ENCODE results near the gene PAPPA. TPM values are rescaled to one million over a fixed set of nuclear protein-coding genes. Genes with fewer than 3 reads are reported as not detected.

Gene PAPPA
- total RNA-seq, 4 donors from 2014 or later, result 1.0 to 5.0 (median 2.8) TPM

DNA sequence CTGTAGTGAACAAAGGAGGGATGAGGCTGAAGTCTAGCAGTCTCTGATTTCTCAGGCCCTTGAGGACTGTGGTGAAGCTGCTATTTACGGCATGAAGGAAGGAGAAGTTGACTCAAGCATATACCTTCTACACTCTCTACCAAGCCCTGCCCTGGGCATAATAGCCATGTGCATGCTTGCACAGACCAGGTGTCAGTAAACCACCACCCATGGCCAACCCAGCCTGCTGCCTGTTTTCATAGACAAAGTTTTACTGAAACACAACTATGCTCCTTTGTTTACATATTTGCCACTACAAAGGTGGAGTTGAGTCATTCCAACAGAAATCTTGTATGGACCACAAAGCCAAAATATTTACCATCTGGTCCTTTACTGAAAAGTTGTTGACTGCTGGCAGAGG, 126.9 kb downstream of the PAPPA start:
- Histone ChIP-seq H3K4me1 (no peaks in the 10 kb centered on the region), H3K27ac (no peak overlapping the region), H3K27me3 (no peaks in the 10 kb centered on the region), H3K4me3 (replicated peaks in 1 of 3) (no peak overlapping the region), H3K9me3 (no peaks in the 10 kb centered on the region), H3K36me3 (no peaks in the 10 kb centered on the region)
- no peak for DNase-seq
- intact Hi-C loops (cut with DNase I), result no loop called here
- TF ChIP-seq, protein P1, sequence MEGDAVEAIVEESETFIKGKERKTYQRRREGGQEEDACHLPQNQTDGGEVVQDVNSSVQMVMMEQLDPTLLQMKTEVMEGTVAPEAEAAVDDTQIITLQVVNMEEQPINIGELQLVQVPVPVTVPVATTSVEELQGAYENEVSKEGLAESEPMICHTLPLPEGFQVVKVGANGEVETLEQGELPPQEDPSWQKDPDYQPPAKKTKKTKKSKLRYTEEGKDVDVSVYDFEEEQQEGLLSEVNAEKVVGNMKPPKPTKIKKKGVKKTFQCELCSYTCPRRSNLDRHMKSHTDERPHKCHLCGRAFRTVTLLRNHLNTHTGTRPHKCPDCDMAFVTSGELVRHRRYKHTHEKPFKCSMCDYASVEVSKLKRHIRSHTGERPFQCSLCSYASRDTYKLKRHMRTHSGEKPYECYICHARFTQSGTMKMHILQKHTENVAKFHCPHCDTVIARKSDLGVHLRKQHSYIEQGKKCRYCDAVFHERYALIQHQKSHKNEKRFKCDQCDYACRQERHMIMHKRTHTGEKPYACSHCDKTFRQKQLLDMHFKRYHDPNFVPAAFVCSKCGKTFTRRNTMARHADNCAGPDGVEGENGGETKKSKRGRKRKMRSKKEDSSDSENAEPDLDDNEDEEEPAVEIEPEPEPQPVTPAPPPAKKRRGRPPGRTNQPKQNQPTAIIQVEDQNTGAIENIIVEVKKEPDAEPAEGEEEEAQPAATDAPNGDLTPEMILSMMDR (IDR thresholded peaks at IDR 0.05), result no peak
- no peak for TF ChIP-seq POLR2A (IDR thresholded peaks at IDR 0.05)
- 91 to 96% methylated on average over 1 of the region's 1 CpG for WGBS, 2 donors

DNA sequence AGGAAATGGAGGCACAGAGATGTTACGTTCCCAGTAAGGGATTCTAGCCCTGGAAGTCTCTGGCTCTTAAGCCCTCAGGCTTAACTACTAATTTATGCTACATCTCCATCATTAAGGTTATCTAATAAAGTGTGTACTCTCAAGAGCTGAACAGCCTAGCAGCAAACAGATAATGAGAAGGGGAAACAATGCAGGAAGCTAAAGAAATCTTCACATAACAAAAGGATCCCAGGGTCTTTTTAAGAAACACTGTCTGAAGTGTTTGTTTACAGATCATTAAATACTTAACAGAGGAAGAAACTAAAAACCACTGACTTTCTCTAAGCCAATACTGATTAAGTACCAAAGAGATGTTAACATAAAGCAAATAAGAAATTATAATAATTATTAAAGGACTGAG, 129.0 kb downstream of the PAPPA start:
- Histone ChIP-seq H3K9me3 (no peaks in the 10 kb centered on the region), H3K27me3 (no peaks in the 10 kb centered on the region), H3K4me1 (no peaks in the 10 kb centered on the region), H3K36me3 (no peaks in the 10 kb centered on the region), H3K4me3 (replicated peaks in 1 of 3) (no peak overlapping the region), H3K27ac (no peak overlapping the region)
- intact Hi-C loops (cut with DNase I), result no loop called here
- TF ChIP-seq, protein P1 (IDR thresholded peaks at IDR 0.05), result no peak
- no peak for TF ChIP-seq POLR2A (IDR thresholded peaks at IDR 0.05)
- WGBS, 2 donors, result 92 to 94% methylated on average over 1 of the region's 1 CpG
- no peak for DNase-seq

DNA sequence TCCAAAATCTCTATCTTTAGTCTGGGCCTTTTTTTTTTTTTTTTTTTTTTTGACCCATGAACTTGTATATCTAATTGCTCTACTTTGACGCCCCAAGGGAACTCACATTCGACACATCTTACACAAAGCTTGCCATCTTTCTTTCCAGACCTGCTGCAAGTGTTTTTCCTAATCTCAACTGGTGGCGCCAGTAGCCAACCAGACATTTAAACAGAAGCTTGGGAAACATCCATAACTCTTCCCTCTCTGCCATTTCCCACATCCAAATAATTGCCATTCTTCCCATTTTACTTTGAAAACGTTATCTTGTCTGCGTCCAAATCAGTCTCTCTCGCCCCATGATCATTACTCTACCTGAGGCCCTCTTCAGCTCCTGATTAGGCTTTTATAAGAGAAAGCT, 130.9 kb downstream of the PAPPA start:
- Histone ChIP-seq H3K27ac (no peak overlapping the region), H3K36me3 (no peaks in the 10 kb centered on the region), H3K9me3 (no peaks in the 10 kb centered on the region), H3K4me3 (replicated peaks in 1 of 3) (no peak overlapping the region), H3K4me1 (no peaks in the 10 kb centered on the region), H3K27me3 (no peaks in the 10 kb centered on the region)
- intact Hi-C loops (cut with DNase I), result no loop called here
- no peak for TF ChIP-seq POLR2A (IDR thresholded peaks at IDR 0.05)
- TF ChIP-seq, protein P1 (IDR thresholded peaks at IDR 0.05), result no peak
- DNase-seq, result no peak
- 92 to 93% methylated on average over 6 of the region's 6 CpGs for WGBS, 2 donors

DNA sequence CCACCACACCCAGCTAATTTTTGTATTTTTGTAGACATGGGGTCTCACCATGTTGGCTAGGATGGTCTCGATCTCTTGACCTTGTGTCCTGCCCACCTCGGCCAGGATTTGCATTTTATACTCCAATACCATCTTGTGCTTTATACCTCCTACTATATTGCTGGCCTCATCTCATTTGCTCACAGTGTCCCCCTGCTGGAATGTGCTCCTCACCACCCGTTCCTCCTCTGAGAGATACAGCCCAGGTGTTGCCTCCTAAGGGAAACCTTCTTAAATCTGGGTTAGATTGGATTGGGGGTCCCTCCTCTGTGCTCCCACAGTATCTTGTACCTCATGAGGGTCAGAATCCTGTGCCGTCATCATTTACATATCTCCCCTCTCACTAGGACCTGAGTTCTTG, 131.7 kb downstream of the PAPPA start:
- no peaks in the 10 kb centered on the region for H3K27me3 ChIP-seq
- no peaks in the 10 kb centered on the region for H3K9me3 ChIP-seq
- DNase-seq, result no peak
- TF ChIP-seq, protein P1 (IDR thresholded peaks at IDR 0.05), result no peak
- no peak for TF ChIP-seq POLR2A (IDR thresholded peaks at IDR 0.05)
- H3K36me3 ChIP-seq, result no peaks in the 10 kb centered on the region
- intact Hi-C loops (cut with DNase I), result no loop called here
- no peaks in the 10 kb centered on the region for H3K4me1 ChIP-seq
- H3K4me3 ChIP-seq (replicated peaks in 1 of 3), result no peak overlapping the region
- 87 to 93% methylated on average over 4 of the region's 4 CpGs for WGBS, 2 donors
- H3K27ac ChIP-seq, result no peak overlapping the region

DNA sequence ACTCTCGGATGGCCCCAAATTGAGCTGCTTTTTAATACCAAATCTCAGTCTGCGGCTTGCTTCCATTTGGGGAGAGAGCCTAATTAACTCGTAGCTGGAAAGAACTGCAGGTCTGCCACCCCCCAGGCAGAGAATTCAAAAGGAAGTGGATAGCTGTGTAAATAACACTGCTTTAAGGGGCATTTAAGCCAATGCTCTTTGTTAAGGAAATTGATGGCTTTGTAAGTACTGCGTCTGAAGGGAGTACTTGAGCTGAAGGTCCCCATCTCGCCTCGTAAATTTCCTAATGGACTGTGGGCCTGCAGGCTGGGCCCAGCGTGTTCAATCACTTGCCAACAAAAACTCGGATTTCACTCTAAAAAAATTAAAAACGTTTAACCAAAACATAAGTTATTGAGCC, 132.7 kb downstream of the PAPPA start:
- Histone ChIP-seq H3K27ac (no peak overlapping the region), H3K4me3 (replicated peaks in 1 of 3) (no peak overlapping the region), H3K36me3 (no peaks in the 10 kb centered on the region), H3K4me1 (no peaks in the 10 kb centered on the region), H3K9me3 (no peaks in the 10 kb centered on the region), H3K27me3 (no peaks in the 10 kb centered on the region)
- TF ChIP-seq POLR2A (IDR thresholded peaks at IDR 0.05), result no peak
- TF ChIP-seq, protein P1 (IDR thresholded peaks at IDR 0.05), result no peak
- WGBS, 2 donors, result 26 to 32% methylated on average over 9 of the region's 9 CpGs
- intact Hi-C loops (cut with DNase I), result no loop called here
- no peak for DNase-seq
